A673 (cell line): Measurements from ENCODE around the gene CAPN7.

Source experiments
- CTCF ChIP-seq: fragments of 300-800, 200-600 bp; sonication (generic); conservative IDR thresholded peaks from 2 replicates; pipeline ENCODE4 v1.5.1; 2017; ENCODE audit warnings: low read depth, mild to moderate bottlenecking, antibody characterized with exemption, low read length, moderate library complexity, mixed read lengths
- EZH2 ChIP-seq: fragments of 200-600 bp; sonication (generic); IDR thresholded peaks from 2 replicates; pipeline ENCODE4 v1.6.1; 2017; ENCODE audit warnings: borderline replicate concordance, low read depth, mild to moderate bottlenecking, mixed read lengths, antibody characterized with exemption, low read length; ENCODE audit not compliant: poor library complexity, severe bottlenecking

DNA sequence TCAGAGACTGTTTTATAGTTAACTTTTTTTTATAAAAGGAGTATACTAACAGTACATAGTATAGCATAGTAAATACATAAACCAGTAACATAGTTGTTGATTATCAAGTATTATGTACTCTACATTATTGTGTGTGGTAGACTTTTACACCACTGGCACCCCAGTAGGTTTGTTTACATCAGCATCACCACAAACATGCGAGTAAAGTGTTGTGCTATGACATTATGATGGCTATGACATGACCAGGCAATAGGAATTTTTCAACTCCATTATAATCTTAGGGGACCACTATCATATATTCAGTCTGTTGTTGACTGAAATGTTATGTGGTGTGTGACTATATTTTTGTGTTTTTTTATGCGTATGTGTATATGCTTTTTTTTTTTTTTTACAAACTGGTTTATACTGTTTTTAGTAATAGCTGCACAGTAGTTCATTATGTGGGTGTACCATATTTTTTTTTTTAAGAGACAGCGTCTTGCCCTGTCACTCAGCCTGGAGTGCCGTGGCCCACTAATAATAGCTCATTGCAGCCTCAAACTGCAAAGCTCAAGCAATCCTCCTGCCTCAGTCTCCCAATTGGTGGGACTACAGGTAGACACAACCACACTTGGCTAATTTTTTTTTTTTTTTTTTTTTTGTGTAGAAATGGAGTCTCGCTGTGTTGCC, 1.9 kb downstream of the CAPN7 start:
- TF ChIP-seq CTCF (no peak), EZH2 (no peak)
